ENCODE results near the gene WDR13. TPM values are rescaled to one million over a fixed set of nuclear protein-coding genes. Genes with fewer than 3 reads are reported as not detected.

WDR13 gene
- total and polyA plus RNA-seq, 4 donors = 25.4 to 73.7 (median 38.5) TPM

GRCh38 chrX:48560681-48561080 lies 36.6 kb upstream of the WDR13 start:
- peaks cover 2 to 36% (median 7%) of the 10 kb centered on the region in 4 donors for H3K36me3 ChIP-seq (ENCODE audit: control insufficient read depth in 4 of 4, insufficient read depth in 3 of 4, low read depth in 1 of 4, low read length in 3 of 4)
- WGBS = 97% methylated on average over 12 of the region's 12 CpGs
- H3K4me1 ChIP-seq (ENCODE audit: control insufficient read depth in 4 of 4, insufficient read depth in 4 of 4, low read length in 3 of 4) = no peaks in the 10 kb centered on the region
- H3K4me3 ChIP-seq (ENCODE audit: low read depth in 1 of 3, low read length in 3 of 3) = no peak overlapping the region
- H3K9me3 ChIP-seq (ENCODE audit: control insufficient read depth in 4 of 4, low read length in 3 of 4) = no peaks in the 10 kb centered on the region
- no peak for DNase-seq (ENCODE audit: low spot score)
- TF ChIP-seq FOXA2 (IDR thresholded peaks at IDR 0.05) (no peak), GABPA (IDR thresholded peaks at IDR 0.05 in 1 of 2, conservative IDR thresholded peaks at IDR 0.05 in 1 of 2) (no peak), FOXA1 (IDR thresholded peaks at IDR 0.05) (no peak), YY1 (IDR thresholded peaks at IDR 0.05) (no peak), JUND (IDR thresholded peaks at IDR 0.05) (no peak), EGR1 (IDR thresholded peaks at IDR 0.05; ENCODE audit: low read depth in 2 of 2) (no peak)
- H3K27me3 ChIP-seq (ENCODE audit: control insufficient read depth in 4 of 4, insufficient read depth in 4 of 4, low read length in 3 of 4) = no peaks in the 10 kb centered on the region
- no peak overlapping the region for H3K9ac ChIP-seq (ENCODE audit: low read depth in 1 of 2, low read length in 2 of 2)
- no peak overlapping the region for H3K27ac ChIP-seq (ENCODE audit: low read depth in 1 of 2, low read length in 2 of 2)

GRCh38 chrX:48569958-48570357 lies 27.3 kb upstream of the WDR13 start:
- WGBS = 67% methylated on average over 1 of the region's 1 CpG
- Histone ChIP-seq H3K4me1 (ENCODE audit: control insufficient read depth in 4 of 4, insufficient read depth in 4 of 4, low read length in 3 of 4) (peaks cover 0 to 4% (median 0%) of the 10 kb centered on the region in 4 donors), H3K27me3 (ENCODE audit: control insufficient read depth in 4 of 4, insufficient read depth in 4 of 4, low read length in 3 of 4) (no peaks in the 10 kb centered on the region), H3K36me3 (ENCODE audit: control insufficient read depth in 4 of 4, insufficient read depth in 3 of 4, low read depth in 1 of 4, low read length in 3 of 4) (no peaks in the 10 kb centered on the region), H3K9me3 (ENCODE audit: control insufficient read depth in 4 of 4, low read length in 3 of 4) (no peaks in the 10 kb centered on the region), H3K4me3 (ENCODE audit: low read depth in 1 of 3, low read length in 3 of 3) (no peak overlapping the region), H3K27ac (ENCODE audit: low read depth in 1 of 2, low read length in 2 of 2) (no peak overlapping the region), H3K9ac (ENCODE audit: low read depth in 1 of 2, low read length in 2 of 2) (no peak overlapping the region)
- DNase-seq (ENCODE audit: low spot score) = no peak
- TF ChIP-seq MAX (IDR thresholded peaks at IDR 0.05) = no peak
- no peak for TF ChIP-seq ATF3 (IDR thresholded peaks at IDR 0.05)
- no peak for TF ChIP-seq YY1 (IDR thresholded peaks at IDR 0.05)
- no peak for TF ChIP-seq HNF4A (conservative IDR thresholded peaks at IDR 0.05)
- no peak for TF ChIP-seq FOXA1 (IDR thresholded peaks at IDR 0.05)
- TF ChIP-seq ZBTB33 (IDR thresholded peaks at IDR 0.05) = no peak
- TF ChIP-seq JUND (IDR thresholded peaks at IDR 0.05) = no peak
- TF ChIP-seq NR2F2 (IDR thresholded peaks at IDR 0.05) = no peak
- no peak for TF ChIP-seq TAF1 (conservative IDR thresholded peaks at IDR 0.05)
- no peak for TF ChIP-seq HNF4G (IDR thresholded peaks at IDR 0.05)

- no peak for TF ChIP-seq SP1 (IDR thresholded peaks at IDR 0.05)
- peak; percentile 72 for TF ChIP-seq NR2F2 (IDR thresholded peaks at IDR 0.05)
- DNase-seq (ENCODE audit: low spot score) = peak; percentile 35
- Histone ChIP-seq H3K9me3 (ENCODE audit: control insufficient read depth in 4 of 4, low read length in 3 of 4) (no peaks in the 10 kb centered on the region), H3K4me1 (ENCODE audit: control insufficient read depth in 4 of 4, insufficient read depth in 4 of 4, low read length in 3 of 4) (peaks cover 2 to 14% (median 5%) of the 10 kb centered on the region in 4 donors), H3K27ac (ENCODE audit: low read depth in 1 of 2, low read length in 2 of 2) (peak overlapping the region; percentile 99), H3K4me3 (ENCODE audit: low read depth in 1 of 3, low read length in 3 of 3) (peak overlapping the region; percentile 52 to 95 (median 73)), H3K9ac (ENCODE audit: low read depth in 1 of 2, low read length in 2 of 2) (peak overlapping the region; percentile 52 to 75), H3K36me3 (ENCODE audit: control insufficient read depth in 4 of 4, insufficient read depth in 3 of 4, low read depth in 1 of 4, low read length in 3 of 4) (peaks cover 5 to 27% (median 20%) of the 10 kb centered on the region in 4 donors), H3K27me3 (ENCODE audit: control insufficient read depth in 4 of 4, insufficient read depth in 4 of 4, low read length in 3 of 4) (no peaks in the 10 kb centered on the region)
- 37% methylated on average over 19 of the region's 19 CpGs for WGBS
Observed at GRCh38 chrX:48573690-48574269, 23.5 kb upstream of the WDR13 start.

Data from liver (tissue), 9 donors.